B cell (primary cell): Measurements from ENCODE around the gene NTHL1.

Experiments
- EZH2 ChIP-seq: IDR thresholded peaks from 2 replicates; pipeline ENCODE4 v1.6.1; 2012; ENCODE audit warnings: borderline replicate concordance, low read depth, mild to moderate bottlenecking, moderate library complexity, low read length; ENCODE audit not compliant: insufficient read depth, poor library complexity, severe bottlenecking
- TF ChIP-seq, protein P1 (sequence below): fragments of 200-600 bp; IDR thresholded peaks from one replicate; pipeline ENCODE4 v1.8.0; 2022; ENCODE audit warnings: antibody characterized with exemption, mild to moderate bottlenecking

- TF ChIP-seq EZH2: no peak
- TF ChIP-seq, protein P1, sequence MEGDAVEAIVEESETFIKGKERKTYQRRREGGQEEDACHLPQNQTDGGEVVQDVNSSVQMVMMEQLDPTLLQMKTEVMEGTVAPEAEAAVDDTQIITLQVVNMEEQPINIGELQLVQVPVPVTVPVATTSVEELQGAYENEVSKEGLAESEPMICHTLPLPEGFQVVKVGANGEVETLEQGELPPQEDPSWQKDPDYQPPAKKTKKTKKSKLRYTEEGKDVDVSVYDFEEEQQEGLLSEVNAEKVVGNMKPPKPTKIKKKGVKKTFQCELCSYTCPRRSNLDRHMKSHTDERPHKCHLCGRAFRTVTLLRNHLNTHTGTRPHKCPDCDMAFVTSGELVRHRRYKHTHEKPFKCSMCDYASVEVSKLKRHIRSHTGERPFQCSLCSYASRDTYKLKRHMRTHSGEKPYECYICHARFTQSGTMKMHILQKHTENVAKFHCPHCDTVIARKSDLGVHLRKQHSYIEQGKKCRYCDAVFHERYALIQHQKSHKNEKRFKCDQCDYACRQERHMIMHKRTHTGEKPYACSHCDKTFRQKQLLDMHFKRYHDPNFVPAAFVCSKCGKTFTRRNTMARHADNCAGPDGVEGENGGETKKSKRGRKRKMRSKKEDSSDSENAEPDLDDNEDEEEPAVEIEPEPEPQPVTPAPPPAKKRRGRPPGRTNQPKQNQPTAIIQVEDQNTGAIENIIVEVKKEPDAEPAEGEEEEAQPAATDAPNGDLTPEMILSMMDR: no peak
These were observed 48.5 kb downstream of the NTHL1 start for GRCh38 chr16:1998852-1999801.
